Stimulated activated CD4-positive, alpha-beta T cell treated with anti-CD3 and anti-CD28 coated beads, Interleukin-15, amount 100 ng/mL, for 48 hours (primary cell): ENCODE results near the gene LRRC32.
"Not testable (repeated sequence)": the region's sequence is repeated elsewhere in the genome, so short reads cannot be mapped to it uniquely, and the experiment has no call there.

ENCODE experiments used
- DNase-seq, 2 donors: peaks; one replicate each; pipeline ENCODE4 v3.0.0-alpha.2; 2020; ENCODE audit warnings: low read depth in 2 of 2

The LRRC32 gene

DNA sequence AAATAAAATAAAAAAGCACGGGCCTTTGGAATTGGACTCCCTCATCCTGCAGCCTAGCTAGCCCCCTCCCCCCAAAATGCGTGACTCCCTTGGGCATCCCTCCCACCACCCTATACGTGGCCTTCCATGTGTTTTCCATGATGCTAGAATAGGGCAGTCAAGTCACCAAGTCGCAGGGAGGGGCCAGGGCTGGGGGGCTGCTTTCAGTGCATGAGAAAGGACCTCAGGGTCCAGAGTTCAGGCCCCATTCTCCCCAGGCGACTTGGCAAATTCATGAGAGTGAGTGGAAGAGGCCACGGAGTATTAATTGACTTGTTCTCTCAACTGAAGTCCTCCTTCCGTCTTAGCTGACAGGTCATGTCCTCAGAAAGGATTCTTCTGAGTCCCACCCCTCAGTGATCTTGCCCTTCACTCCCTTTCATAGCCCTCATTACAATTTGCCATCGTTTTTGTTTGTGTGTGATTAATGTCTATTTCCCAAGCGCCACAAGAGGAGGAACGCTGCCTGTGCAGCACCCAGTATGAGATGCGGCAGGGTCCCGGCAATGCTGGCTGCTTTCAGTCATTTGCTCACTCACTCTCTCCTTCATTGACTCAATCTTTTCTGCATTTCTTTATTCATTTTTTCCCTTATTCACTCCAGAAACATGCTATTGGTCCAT, 17.4 kb downstream of the LRRC32 start:
- DNase-seq, result no peak

DNA sequence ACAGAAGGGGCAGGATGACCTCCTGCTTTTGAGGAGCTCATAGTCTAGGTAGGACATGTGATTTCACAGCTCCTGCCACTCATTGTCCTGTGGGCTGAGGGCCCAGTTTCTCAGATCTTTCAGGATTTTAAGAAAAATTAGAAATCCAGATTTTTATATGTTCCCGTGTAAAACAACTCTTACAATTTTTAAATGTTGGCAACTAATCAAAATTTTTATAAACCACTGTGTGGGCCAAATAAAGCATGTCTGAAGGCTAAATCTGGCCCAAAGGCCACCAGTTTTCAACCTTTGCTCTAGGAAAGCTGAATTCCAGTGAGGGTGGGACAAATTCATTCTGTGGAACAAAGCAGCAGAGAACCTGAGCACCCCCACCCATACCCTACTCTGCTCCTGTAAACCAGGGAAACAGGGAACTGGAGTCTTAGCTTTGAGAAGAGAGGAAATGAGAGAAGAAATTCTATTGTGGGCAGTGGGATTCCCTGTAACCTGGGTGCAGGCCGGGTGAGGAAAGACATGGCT, 20.6 kb downstream of the LRRC32 start:
- no peak for DNase-seq

DNA sequence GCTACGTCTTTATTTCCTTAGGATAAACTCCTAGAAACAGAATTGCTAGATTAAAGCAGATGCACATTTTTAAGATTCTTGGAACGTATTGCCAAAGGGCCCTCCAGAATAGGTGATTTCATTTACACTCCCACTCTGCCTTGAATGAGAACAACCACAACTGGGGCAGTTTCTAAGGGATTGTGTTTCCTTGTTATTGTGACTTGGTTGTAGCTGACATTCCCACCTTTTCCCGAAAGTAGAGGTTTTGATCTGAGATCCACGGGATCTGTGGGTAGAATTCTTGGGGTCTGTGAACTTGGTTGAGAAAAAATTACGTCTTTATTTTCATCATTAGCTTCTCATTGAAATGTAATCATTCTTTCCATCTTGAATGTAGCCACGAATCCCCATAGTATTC, 21.5 kb downstream of the LRRC32 start:
- no peak for DNase-seq

DNA sequence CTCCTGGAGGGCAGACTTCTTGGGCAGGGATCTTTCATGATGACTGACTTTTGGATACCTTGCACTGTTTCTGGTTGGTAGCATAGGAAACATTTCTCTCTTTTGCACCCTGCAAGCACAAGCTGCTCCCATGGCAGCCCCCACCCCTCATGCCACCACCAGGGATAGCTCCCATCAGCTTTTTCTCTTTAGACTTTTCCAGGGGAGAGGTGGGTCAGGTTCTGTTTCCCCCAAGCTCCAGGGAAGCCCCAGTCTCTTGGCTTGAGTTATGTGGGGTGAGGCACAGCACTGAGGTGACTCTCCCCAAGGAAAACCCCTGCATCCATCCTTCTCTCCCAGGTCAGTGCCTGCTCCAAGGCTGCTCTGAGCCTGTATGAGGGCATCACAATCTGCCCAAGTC, 22.5 kb downstream of the LRRC32 start:
- DNase-seq, result no peak

DNA sequence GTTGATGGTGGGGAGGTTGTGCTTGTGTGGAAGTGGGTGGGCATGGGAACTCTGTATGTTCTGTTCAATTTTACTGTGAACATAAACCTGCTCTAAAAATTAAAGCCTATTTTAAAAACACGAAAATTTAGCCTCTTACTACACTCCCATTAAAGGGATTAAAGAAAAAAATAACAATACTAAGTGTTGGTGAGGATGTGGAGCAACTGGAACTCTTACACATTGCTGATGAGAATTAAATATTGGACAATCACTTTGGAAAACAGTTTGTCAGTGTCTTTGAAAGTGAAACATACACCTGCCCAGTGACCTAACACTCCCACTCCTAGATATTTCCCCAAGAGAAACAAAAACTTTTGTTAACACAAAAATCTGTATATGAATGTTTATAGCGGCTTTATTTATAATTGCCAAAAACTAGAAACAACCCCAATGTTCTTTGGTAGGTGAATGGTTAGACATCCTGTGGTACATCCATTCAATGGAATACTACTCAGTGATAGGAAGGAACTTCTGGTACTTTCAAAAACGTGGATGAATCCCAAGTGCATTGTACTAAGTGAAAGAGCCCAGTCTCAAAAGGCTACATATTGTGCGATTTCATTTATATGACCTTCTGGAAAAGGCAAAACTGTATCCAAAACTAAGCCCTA, 23.5 kb downstream of the LRRC32 start:
- no peak for DNase-seq

DNA sequence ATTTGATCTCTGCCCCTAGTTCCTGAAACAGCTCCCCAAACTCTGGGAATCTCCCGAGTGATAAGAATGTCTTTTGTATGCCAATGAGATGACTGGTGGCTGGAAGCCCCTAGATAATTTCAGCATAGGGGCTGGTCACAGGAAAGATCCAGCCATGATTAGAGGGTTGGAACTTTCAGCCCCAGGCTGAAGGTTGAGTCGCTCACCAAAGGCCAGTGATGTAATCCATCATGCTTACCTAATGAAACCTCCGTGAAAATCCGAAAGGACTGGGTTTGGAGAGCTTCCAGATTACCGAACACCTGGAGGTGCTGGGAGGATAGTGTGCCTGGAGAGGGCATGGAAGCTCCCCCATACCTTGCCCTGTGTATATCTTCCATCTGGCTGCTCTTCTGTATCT, 26.0 kb downstream of the LRRC32 start:
- DNase-seq, result no peak

DNA sequence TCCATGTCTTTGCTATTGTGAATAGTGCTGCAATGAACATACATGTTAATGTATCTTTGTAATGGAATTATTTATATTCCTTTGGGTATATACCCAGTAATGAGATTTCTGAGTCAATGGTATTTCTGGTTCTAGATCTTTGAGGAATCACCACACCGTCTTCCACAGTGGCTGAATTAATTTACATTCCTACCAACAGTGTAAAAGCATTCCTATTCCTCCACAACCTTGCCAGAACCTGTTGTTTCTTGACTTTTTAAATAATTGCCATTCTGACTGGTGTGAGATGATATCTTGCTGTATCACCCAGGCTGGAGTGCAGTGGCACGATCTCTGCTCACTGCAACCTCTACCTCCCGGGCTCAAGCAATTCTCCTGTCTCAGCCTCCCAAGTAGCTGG, 26.8 kb downstream of the LRRC32 start:
- not testable (repeated sequence) for DNase-seq

DNA sequence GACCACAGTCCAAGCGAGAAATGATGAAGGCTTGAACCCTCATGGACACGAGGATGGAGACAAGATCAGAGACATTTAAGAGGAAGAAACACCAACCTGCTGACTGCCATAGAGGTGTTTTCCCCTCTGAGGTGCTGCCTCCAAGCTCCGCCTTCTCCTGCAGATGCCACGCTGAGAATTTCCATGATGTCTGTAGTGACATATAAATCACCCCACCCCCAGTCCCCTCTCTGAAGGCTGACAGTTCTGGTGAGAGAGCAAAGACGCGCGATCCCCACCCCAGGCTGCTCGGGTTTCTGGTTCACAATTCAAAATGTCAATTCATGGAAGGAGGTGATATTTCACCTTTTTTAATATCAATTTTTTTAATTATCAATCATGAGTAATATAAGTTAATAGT, 28.2 kb downstream of the LRRC32 start:
- DNase-seq, result no peak

DNA sequence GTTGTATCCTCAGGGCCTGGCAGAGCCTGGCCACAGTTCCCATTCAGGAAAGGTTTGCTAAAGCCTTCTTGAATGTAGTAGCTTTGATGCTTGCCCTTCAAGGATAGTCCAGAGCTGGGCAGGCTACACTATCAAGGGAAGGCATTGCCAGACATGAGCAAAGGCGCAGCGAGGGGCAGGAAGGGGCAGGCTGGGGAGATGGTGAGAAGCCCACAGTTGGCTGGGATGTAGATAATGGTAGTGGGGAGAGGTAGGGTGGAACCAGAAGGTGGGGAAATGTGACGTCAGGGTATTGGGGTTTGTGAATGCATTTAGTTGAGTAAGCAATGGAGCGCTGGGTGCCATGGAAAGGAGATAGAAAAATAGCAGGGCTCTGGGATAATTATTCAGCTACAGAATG, 28.6 kb downstream of the LRRC32 start:
- no peak for DNase-seq

DNA sequence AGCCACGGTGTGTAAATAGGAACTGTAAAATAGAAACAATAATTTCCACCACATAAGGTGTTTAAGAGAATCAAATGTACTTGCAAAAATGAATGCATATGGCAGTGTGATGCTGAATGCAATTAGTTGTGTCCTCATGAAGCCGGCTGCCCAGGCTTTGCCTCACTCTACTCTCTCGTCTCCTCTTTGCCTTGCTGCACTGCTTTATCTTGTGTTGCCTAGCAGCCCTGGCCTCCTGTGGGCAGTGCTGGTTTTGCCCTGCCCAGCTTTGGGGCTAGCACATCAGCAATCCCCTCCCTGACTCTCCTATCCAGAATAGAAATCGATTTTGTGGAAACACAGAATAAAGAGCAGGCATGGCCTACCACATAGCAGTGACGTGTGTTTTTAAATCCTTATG, 30.0 kb downstream of the LRRC32 start:
- no peak for DNase-seq

DNA sequence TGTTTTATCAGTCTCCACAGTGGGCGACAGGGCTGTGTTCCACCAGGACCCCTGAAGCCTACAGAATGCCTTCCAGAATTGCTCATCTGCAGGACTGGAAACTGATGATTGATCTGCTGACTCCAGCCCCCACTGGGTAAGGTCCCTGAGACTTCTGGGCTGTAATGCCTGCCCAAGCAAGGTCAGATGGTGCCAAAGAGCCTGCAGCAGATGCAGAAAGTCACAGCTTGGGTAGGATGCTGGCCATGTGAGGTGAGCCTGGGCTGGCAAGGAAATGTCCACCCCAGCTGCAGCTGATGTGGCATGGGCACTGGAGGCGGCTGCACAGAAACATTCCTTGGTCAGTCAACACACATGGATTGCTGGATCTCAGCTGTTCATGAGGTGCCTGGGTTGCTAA, 30.9 kb downstream of the LRRC32 start:
- no peak for DNase-seq

DNA sequence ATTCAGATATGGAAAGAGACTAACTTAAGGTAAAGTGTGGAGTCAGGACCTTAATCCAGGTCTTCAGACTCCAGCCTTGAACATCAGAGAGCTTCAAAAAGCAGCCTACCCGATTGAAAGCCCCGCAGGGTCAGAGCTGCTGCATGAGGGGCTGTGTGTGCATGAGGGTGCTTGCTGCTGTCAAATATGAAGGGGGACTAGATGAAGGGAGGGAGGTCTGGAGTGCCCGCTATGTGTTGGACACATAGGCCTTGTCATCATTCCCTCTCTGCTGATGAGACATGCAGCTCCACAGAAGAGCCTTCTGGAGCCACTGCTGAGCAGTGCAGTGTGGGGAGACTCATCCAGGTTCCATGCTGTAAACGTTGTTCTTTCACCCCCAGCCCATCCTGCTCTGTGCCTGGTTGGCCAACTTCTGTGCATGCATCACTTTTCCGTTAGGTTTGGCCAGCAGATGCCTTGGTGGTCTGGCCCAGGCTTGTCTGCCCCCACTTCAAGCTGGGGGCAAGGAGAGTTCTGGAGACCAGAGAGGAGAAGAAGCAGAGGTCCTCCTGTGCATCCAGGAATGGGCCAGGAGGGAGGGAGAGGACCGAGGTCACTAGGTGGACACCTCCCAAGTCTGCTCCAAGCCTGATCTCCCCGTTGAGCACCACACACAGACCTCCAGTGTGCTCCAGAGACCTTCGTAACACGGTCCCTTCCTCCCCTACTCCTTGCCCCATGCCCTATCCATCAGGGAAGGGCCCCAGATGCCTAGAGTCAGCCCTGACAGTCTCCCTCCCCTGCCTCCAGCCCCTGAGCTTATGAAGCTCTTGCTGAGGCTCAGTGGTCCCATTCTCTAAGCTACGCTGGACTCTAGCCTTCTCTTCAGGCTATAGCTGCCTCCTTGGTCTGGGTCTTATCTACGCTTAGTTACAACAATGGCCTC, 32.0 kb downstream of the LRRC32 start:
- DNase-seq, result no peak

DNA sequence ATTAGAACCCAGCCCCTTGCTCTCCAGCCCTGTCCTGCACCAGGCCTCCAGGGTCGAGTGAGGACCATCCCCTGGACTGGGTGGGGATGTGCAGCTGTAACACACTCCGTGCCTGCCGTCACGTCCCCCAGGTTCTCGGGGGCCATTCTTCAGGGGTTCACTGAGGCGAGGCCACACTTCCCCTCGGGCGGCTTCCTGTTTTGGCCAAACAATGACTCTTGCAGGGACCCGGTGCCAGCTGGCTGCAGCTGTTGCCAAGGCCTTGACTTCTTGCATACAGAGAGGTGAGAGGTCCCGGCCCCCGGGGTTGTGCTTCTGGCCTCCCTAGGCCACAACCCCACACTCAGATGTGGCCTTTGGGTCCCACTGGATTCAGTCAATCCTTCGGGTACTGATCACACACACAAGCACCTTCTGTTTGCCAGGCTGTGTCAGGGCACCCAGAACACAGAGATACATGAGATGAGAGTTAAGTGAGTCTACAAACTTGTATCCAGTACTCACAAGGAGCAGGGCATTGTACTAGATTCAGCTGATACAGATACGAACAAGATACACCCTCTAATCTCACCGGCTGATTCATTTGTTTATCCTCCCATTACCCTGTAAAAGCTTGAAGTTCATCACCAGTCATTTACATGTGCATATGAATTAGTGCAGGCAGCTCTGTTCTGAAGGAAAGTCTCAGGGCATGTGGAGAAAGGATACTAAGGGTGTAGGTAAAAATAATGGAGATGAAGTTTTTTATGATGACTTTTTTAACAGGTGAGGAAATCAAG, 32.9 kb downstream of the LRRC32 start:
- no peak for DNase-seq

DNA sequence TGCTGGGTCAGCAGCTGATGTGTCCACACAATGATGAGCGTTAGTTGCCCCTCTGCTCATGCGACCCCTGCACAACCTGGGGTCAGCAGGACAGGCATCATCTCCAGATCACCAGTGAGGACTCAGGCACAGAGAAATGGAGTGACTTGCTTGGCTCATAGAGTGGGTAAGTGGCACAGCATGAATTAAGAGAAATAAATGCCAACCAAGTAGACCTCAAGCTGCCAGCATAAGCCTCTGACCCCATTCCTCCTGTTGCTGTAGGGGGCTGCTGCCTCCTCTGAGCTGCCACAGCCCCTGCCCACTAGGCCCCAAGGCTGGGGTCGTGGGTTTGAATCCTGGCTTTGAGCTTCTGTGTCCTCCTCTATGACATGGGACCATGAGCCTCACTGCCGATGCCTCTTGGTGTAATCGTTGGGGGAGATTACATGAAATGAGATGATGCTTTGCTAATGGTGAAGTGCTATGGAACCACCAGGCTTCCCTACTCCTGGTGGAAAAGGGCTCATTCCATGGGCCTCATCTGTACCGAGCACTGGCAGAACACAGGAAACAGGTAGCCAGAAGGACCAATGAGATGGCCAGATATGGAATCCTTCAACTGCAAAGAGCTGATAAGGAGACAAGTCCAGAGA, 33.6 kb downstream of the LRRC32 start:
- DNase-seq, result no peak

DNA sequence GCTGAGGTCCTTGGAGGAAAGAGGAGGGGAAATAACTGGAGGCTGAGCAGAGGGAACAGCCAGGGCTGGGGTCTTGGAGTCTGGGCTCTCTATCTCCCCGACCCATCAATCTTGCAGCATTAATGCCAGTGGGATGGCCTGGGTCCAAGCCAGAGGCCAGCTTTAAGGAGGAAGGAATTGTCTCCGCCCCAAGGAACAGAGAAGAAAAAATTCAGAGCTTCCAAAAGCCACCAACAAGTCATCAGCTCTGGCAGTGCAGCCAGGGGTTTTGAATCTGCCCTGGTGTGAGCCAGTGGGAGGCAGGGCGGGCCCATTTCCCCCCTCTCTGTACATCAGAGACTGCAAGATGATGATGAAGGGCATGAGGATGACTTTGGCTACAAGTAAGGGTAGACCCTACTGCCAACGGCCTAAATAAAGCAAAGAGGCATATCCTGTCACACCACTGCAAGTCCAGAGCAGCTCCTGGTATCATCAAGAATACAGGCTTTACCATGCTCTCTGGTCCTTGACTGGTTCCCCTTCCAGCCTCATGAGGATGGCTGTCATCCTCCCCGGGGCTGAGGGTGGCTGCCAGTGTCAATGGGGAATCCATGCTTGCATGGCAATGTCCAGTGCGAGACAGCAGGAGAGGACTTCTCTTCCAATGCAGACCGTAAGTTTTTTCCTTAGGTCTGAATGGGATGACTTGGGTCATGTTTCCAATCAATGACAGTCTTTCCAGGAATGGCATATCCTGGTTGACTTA, 34.4 kb downstream of the LRRC32 start:
- DNase-seq, result no peak

DNA sequence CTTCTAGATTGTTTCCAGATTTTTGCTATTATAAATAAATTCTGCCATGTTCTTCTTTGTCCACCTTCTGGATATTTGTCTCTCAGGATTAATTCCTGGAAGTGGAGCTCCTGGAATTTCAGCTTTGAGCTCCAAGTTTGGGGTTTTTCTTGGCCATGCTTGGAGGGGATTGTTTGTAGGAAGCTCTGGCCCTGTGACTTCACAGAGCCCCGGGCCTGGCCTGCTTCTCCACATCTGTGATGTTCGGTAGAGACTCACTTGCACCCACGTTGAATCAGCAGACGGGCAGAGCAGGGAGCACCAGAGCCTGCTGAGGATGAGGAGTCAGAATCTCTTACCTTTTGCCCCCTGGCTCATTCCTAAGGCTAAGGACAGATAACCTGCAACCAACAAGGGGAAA, 35.7 kb downstream of the LRRC32 start:
- no peak for DNase-seq

DNA sequence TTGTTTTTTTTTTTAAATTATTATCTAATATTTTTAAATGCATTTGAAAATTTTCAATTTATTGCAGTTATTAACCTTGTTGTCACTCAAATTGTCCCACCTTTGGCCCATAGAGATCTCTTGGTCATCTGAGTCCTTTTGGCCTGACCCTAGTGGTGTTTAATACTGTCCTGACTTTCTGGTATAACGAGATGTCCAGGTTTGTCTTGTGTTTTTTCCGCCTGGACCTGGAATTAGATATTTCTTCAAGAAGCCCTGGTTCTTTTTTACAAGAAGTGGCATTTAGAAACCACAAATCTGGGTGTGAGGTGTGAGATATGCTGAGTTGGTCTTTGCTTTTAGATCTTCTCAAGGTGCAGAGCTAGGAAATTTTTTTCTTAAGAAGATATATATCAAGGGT, 38.1 kb downstream of the LRRC32 start:
- DNase-seq, result no peak

DNA sequence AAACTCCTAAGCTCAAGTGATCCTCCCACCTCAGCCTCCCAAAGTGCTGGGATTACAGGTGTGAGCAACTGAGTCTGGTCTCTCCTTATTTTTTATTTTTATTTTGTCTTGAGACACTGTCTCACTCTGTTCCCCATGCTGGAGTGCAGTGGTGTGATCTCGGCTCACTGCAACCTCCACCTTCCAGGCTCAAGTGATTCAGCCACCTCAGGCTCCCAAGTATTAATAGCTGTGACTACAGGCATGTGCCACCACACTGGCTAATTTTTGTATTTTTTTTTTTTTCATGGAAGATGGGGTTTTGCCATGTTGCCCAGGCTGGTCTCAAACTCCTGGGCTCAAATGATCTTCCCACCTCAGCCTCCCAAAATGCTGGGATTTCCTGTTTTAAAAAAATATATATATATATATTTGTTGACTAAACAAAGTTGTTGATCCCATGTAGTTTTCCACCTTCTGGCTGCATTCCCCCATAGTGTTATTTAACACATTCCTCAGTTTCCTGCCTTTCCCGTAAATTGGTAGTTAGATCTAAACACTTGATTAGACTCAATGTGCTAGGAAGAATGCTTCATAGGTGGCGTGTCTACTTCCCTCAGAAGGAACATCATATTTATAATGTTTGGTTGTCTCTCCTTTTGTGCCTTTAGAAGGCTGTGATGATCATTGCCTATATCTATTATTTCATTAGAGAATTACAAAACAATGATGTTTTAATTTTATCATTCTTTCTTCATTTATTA, 38.8 kb downstream of the LRRC32 start:
- DNase-seq, result no peak

DNA sequence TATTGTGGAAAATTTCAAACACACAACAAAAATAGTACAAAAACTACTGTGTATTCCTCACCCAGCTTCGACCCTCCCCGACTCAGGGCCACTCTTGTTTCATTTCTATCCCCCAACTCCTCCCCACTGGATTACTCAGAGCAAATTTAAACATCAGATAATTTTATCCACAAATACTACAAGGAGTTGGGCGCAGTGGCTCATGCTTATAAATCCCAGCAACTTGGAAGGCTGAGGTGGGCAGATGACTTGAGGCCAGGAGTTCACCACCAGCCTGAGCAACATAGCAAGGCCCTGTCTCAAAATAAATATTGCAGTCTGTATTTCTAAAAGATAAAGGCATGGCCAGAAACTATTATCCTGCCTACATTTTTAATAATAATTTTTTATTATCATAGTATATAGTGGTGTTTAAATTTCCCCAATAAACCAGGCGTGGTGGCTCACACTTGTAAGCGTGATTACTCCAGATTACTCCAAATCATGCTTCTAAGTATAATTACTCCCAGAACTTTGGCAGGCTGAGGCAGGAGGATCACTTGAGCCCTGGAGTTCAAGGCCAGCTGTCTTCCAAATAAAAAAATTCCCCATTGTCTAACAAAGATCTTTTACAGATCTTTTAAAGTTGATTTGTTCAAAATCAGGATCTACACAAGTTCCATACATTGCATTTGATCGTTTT, 39.8 kb downstream of the LRRC32 start:
- no peak for DNase-seq
